ENCODE measurements around the gene HOXA9.

HOXA9 gene

GRCh38 chr7:27142580-27143022 lies 22.7 kb downstream of the HOXA9 start:
- no peak for DNase-seq (ENCODE audit: low read depth in 2 of 2)

DNA sequence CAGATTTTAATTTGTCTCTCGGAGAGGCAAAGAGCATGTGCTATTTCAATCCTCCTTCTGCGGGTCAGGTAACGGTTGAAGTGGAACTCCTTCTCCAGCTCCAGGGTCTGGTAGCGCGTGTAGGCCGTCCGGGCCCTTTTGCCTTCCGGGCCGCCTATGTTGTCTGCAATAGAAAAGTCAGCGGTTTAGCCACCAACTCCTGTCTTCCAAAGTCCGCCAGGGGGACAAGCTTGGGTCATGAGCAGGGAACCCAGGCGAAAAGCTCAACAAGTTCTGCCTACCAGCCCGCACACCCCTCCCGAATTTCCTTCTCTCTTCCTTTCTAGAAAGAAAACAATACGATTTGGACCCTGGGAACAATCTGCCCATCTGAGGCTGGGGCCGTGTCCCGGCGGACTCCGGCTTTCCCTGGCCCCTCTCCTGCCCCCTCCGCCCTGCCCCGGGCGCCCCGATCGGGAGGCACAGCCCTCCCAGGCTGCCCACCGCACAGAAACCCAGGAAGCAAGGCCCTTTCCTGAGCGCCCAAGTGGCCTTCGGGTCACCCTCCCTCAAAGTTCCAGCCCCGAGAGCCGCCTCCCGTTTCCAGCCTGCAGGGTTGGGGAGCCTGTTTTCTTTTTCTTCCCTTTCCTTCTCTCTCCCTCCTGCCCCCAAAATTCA lies 23.3 kb downstream of the HOXA9 start:
- DNase-seq (ENCODE audit: low read depth in 2 of 2): no peak

DNA sequence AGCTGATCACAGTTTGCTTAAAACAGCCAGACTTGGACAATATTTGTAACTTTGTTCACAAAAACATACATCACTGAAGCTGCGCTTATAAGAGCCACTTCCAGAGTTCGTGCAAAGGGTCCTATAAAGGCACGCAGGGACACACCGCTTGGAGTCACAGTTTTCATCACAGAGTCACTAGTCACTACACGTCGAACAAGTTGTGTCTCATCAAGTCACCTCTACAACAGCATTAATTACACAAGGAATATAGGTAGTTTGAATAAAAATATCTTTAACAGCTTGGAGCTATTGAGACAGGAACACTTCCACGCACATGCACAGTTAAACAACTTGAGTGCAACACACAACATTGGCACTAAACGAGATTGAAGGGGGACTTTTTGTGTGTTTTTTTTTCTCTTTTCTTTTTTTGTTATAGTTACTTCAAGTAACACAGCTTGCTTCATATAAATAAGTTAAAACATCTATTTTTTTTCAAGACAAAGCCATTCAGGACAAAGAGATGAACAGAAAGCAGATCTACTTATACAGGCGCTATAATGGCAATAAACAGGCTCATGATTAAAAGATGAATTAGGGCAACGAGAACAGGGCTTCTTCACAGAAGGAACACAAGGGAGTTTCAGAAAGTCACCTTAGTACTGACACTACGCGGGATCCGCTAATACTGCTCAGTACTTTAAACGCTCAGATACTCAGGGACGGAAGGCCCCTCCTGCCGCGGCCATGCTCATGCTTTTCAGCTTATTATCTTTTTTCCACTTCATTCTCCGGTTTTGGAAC lies 24.0 kb downstream of the HOXA9 start:
- DNase-seq (ENCODE audit: low read depth in 2 of 2): no peak

DNA sequence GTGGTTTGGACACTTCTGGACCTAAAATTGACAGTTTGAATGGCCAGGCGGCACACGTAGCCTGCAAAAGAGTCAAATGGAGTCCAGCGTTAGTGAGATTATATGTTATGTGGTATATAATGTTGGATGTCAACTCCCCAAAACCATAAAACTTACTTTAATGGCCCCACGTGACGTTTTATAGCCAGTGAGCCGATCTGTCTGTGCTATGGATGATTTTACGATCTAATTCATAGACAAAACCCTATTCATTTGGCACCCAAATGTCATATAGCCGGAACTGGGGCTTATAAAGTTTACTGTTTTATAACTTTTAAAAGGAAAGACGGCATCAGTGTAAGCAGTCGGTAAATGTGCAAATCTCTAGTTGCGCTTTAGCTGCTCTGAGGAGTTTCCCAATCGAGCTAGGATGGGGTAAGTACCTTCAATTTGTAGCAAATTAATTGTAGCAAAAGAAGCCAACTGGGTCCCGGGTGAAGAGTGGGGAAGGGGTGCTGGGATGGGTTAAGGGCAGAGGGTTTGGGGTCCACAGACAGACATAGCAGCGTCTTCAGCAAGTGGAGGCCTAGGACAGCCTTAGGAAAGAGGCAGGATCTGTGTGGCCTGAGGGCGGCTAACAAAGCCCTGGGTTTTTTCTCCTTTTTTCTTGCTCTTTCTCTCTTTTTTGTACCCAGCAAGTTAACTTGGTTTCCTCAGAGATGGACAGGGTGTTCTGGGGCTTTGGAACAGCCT lies 25.0 kb downstream of the HOXA9 start:
- no peak for DNase-seq (ENCODE audit: low read depth in 2 of 2)

DNA sequence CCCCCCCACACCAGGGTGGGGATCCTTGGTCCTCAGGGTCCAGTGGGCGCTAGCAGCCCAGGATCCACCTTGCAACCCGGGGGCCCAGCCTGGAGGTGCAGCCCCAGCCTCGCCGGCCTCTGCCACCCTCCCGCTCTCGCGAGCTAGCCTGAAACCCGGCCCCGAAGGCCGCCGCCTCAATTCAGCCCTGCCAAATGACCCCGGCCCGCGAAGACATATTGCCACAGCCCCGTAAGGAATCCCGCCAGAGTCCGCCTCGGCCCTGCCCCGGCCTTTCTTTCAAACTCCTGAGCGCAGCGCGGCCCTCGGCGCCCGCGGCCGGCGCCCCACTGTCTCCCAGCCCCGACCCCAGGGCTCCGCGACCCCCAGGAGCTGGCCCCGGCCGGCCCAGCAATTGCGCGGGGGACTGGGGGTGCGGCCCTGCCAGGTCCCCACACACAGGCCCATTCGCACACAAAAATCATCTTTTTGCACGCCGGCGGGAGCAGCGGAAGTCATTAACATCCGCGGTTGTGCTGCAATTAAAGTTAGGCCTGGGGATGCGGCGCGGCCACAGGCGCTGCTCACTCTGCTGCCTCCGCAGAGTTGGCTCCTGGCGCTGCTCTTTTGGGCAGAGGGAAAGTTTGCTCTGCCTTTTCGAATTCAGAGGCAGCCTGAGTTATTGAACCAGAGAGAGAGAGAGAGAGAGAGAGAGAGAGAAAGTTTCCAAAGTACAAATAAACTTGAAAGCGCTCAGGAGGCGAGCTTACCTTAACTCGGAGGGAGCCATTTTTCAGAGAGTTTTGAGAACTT lies 25.8 kb downstream of the HOXA9 start:
- no peak for DNase-seq (ENCODE audit: low read depth in 2 of 2)

DNA sequence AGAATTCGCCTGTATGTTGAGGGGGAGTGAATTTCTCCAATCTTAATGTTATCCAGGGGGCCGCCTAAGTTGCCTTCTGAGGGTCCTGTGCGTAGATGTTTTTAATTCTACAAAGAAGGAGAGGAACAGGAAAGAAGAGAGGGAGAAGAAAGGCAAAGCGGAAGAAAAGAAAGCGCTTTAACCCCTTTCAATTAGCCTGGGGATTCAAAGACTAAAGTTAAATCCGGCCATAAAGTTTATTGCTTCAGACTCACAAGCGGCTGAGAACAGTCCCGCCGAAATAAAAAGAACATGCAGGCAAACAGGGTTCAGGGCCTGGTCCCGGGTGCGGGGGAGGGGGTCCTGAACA lies 26.4 kb downstream of the HOXA9 start:
- DNase-seq (ENCODE audit: low read depth in 2 of 2): no peak

- DNase-seq (ENCODE audit: low read depth in 2 of 2): no peak
Measured at GRCh38 chr7:27138472-27138871, 26.9 kb downstream of the HOXA9 start.

DNA sequence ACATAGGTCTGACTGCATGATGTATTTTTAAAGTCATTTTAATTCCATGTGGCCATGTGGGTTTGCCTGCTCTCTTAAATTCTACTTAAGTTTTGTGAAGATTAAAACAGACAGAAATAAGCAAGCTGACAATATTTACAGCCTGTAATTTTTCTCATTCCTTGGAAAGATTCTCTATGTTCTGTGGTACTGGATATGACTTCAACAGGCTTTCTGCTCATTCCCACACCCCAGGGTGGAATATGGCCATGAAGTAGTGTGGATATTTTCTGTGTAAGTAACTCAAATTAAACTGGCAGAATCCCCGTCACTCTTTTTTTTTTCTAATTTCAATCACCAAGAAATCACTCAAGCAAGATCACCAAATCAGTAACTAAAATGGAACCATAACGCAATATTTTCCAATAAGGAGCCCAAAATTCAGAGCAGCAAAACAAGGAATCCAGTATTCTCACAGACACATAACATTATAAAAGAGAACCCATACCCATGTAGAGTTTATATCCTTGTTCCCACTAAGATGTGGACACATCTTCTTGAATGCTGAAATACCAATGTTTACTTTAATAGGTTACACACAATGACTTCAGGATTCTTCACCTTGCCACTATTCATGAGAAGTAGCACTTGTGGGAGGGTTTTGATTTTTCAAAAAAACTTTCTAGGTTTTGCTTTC lies 27.6 kb downstream of the HOXA9 start:
- DNase-seq (ENCODE audit: low read depth in 2 of 2): no peak

DNA sequence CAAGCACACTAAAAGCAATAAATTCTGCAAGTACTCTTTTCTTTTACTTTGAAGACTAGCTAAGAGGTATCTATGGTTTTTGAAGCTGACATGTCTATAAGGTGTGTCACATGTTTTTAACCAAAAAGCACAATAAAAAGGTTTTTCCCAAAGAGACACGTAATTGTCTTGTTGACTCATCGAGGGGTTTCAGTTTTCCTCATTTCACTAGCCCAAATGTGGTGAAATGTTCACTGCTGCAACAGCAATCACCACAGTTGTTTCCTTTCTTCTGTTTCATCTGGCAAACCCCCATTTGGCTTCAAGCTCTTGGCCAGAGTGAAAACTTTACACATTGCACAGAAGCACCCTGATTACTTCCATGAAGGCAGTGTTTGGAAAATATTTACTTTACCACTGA lies 30.9 kb downstream of the HOXA9 start:
- no peak for DNase-seq (ENCODE audit: low read depth in 2 of 2)

DNA sequence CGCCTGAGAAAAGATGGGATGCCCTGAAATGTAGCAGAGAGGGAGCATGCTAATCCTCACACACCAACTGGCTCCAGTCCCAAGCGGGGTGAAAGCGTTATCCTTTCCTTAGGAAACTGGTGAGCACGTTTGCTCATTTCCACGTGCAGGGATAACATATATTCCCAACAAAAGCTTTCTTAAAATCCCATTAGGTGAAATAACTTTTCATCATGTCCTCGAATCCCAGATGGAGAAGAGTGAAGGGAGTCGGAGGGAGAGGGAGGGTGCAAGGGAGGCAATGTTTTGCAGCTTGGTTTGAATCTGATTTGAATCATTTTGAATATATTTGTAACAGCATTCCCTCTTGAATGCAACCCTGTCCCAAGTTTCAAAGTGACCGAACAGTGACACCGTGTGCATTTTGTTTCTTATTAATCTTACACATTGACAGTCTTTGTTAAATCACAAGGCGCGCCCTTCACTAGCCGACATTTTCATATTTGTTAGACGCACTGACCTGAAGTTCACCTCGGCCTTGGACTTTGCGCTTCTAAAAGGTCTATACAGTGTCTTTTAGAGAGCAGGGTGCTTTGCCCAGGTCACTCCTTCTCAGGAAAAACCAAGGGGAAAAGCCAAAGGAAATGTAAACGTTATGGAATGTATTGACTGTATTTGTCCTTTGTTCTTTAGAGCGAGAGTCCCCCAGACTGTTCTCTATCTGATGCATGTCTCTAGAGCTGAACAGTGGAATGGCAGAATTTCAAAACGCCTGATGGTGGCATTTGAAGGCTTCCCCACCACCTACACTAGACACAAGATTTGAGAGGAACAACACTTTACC lies 31.7 kb downstream of the HOXA9 start:
- no peak for DNase-seq (ENCODE audit: low read depth in 2 of 2)

GRCh38 chr7:27132978-27133377 lies 32.4 kb downstream of the HOXA9 start:
- no peak for DNase-seq (ENCODE audit: low read depth in 2 of 2)

- no peak for DNase-seq (ENCODE audit: low read depth in 2 of 2)
Measured at GRCh38 chr7:27132214-27132613, 33.1 kb downstream of the HOXA9 start.

GRCh38 chr7:27131390-27131819 lies 33.9 kb downstream of the HOXA9 start:
- no peak for DNase-seq (ENCODE audit: low read depth in 2 of 2)

- peak; percentile 65 to 66 for DNase-seq (ENCODE audit: low read depth in 2 of 2)
Measured at GRCh38 chr7:27130540-27131389, 34.6 kb downstream of the HOXA9 start, which contains the start of gene HOXA4. Gene HOXA4, minus strand, starts transcription at chr7:27130757. Its CDS starts 24 bp downstream, at chr7:27130733.

DNA sequence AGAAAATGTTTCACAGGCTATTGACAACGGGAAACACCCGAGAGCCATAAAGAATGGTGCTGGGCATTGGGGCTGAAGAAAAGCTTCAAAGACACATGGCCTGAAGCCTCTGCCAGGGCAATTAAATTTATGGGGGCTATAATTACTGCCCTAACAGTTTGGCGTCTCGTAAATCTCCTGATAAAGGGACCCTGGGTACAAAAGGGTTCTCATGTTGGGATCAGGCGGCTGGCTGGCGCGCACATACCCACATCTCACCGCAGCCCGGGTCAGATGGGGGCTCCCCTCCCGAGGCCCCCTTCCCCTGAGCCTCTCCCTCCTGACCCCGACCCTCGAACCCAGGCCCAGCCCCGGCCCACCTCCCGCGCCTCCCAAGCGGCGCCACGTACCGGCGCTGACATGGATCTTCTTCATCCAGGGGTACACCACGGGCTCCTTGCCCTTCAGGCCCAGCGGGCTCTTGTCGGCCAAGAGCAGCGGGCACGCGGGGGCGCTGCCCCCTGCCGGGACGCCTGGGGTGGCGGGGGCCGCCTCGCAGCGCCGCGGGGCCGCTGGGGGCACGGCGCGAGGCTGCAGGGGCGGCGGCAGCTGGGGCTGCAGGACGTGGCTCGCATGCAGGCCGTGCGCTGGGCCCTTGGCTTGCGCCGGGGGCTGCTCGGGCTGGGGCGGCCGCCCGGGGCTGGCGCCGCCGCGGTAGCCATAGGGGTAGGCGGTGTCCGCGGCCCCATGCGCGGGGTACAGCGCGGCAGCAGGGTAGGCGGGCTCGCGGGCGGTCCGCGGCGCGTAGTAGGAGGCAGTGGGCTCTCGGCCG lies 35.4 kb downstream of the HOXA9 start:
- DNase-seq (ENCODE audit: low read depth in 2 of 2): no peak

- DNase-seq (ENCODE audit: low read depth in 2 of 2): no peak
Measured at GRCh38 chr7:27128776-27129728, 36.3 kb downstream of the HOXA9 start.

GRCh38 chr7:27128034-27128433 lies 37.3 kb downstream of the HOXA9 start:
- DNase-seq (ENCODE audit: low read depth in 2 of 2): no peak
